ENCODE results near the gene KIRREL3. TPM values are rescaled to one million over a fixed set of nuclear protein-coding genes. Genes with fewer than 3 reads are reported as not detected.

Gene KIRREL3
- polyA plus RNA-seq, 1 experiment, result 2.3 TPM

DNA sequence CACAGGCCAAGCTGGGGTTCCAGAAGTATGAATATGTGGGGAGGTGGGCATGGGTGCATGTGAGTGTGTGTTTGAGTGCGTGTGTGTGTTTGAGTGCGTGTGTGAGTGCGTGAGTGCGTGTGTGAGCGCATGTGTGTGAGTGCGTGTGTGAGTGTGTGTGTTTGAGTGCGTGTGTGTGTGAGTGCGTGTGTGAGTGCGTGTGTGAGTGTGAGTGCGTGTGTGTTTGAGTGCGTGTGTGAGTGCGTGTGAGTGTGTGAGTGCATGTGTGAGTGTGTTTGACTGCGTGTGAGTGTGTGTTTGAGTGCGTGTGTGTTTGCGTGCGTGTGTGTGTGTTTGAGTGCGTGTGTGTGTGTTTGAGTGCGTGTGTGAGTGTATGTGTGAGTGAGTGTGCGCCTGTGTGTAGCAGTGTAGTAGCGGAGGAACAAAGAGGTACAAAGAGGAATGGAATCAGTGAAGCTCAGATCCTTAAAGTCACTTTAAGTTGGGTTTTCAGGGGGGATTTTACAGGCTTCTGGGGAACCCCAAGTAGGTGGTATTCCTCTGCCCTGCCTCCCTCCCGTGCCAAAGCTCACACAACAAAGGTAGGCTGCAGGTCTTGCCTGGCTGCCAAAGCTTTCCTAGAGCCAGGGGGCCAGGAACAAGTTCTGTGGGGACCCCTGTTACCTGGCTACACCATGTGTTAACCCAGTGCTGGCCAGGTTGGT lies 137.1 kb downstream of the KIRREL3 start:
- H3K27me3 ChIP-seq (ENCODE audit: control insufficient read depth, insufficient read depth, low read length), result no peaks in the 10 kb centered on the region
- no peak overlapping the region for H3K27ac ChIP-seq (ENCODE audit: low read depth, low read length)
- TF ChIP-seq, protein P1, sequence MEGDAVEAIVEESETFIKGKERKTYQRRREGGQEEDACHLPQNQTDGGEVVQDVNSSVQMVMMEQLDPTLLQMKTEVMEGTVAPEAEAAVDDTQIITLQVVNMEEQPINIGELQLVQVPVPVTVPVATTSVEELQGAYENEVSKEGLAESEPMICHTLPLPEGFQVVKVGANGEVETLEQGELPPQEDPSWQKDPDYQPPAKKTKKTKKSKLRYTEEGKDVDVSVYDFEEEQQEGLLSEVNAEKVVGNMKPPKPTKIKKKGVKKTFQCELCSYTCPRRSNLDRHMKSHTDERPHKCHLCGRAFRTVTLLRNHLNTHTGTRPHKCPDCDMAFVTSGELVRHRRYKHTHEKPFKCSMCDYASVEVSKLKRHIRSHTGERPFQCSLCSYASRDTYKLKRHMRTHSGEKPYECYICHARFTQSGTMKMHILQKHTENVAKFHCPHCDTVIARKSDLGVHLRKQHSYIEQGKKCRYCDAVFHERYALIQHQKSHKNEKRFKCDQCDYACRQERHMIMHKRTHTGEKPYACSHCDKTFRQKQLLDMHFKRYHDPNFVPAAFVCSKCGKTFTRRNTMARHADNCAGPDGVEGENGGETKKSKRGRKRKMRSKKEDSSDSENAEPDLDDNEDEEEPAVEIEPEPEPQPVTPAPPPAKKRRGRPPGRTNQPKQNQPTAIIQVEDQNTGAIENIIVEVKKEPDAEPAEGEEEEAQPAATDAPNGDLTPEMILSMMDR (IDR thresholded peaks at IDR 0.05; ENCODE audit: low read depth, low read length), result no peak
- H3K4me3 ChIP-seq (ENCODE audit: low read depth, low read length), result no peak overlapping the region
- H3K9me3 ChIP-seq (ENCODE audit: control insufficient read depth, insufficient read depth, low read length), result no peaks in the 10 kb centered on the region; the same call in 1 of the 2 replicates
- no peak for DNase-seq (ENCODE audit: low read depth, low spot score)
- CTCF ChIA-PET, result no interaction called here
- POLR2A ChIA-PET, result no interaction called here

DNA sequence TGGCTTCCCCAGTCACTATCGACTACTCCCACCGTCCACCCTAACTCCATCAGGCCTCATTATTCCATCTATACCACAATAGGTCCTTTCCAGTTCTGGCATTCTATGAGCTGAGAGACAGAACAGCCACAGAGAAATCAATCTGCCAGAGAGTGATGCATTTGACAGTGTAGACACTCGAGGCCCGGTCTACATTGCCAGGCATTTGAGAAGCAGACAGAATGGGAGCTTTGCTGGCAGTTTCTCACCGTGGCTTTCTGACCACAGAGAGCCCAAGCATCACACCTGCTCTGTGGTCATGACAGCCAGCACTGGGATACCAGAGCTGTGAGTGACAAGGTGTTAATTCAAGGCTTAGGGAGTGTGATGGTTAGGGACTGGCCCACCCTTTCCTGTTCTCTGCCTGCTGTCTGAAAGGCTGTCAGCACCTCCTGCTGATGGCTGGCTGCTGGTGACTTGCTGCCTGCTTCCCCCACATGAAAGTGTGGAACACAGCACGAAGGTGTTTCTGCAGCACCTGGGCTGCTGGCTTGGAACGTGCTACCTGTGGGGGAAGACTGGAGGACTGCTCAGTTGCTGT lies 137.8 kb downstream of the KIRREL3 start:
- no peaks in the 10 kb centered on the region for H3K27me3 ChIP-seq (ENCODE audit: control insufficient read depth, insufficient read depth, low read length)
- ChIA-PET POLR2A (no interaction called here), CTCF (interaction anchor here (0.6 kb wide), 1 partner anchor 77 kb away, joined by 10 read pairs; no protein-coding TSS in a partner anchor)
- H3K27ac ChIP-seq (ENCODE audit: low read depth, low read length), result no peak overlapping the region
- no peaks in the 10 kb centered on the region; the same call in 1 of the 2 replicates for H3K9me3 ChIP-seq (ENCODE audit: control insufficient read depth, insufficient read depth, low read length)
- no peak for DNase-seq (ENCODE audit: low read depth, low spot score)
- TF ChIP-seq, protein P1 (IDR thresholded peaks at IDR 0.05; ENCODE audit: low read depth, low read length), result no peak
- no peak overlapping the region for H3K4me3 ChIP-seq (ENCODE audit: low read depth, low read length)

DNA sequence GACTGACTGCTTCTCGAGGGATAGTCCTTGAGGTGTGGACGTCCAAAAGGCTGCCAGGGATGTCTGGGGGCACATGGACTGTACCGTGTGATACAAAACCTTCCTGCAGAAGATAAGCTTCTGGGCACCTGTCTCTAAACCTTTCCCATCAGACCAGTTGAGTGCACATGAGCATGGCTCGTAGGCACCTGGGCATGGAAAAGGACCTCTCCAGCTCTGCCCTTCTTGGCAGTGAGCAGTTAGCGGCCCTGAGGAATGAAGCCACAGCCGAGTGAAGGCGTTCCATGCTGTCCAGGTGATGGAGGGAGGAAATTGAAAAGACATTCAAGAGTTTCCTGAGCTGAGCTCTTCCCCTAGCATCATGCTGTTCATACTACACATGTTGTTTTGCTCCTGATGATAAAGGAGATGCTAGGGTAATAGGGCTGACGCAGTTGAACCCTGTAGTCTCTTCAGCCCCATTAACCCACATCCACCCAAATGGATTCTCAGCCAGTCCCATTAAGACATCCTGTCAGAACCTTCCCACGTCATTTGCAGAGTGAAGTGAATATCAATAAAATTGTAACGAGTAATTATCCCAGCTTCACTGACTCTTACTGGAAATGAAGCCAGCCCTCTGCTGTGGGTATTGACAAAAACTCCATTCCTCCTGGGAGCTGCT lies 138.6 kb downstream of the KIRREL3 start:
- ChIA-PET CTCF (interaction anchor here (0.6 kb wide), 1 partner anchor 76 kb away, joined by 10 read pairs; no protein-coding TSS in a partner anchor), POLR2A (no interaction called here)
- Histone ChIP-seq H3K27me3 (ENCODE audit: control insufficient read depth, insufficient read depth, low read length) (no peaks in the 10 kb centered on the region), H3K4me3 (ENCODE audit: low read depth, low read length) (no peak overlapping the region), H3K27ac (ENCODE audit: low read depth, low read length) (no peak overlapping the region), H3K9me3 (ENCODE audit: control insufficient read depth, insufficient read depth, low read length) (no peaks in the 10 kb centered on the region; the same call in 1 of the 2 replicates)
- TF ChIP-seq, protein P1 (IDR thresholded peaks at IDR 0.05; ENCODE audit: low read depth, low read length), result no peak
- no peak for DNase-seq (ENCODE audit: low read depth, low spot score)

DNA sequence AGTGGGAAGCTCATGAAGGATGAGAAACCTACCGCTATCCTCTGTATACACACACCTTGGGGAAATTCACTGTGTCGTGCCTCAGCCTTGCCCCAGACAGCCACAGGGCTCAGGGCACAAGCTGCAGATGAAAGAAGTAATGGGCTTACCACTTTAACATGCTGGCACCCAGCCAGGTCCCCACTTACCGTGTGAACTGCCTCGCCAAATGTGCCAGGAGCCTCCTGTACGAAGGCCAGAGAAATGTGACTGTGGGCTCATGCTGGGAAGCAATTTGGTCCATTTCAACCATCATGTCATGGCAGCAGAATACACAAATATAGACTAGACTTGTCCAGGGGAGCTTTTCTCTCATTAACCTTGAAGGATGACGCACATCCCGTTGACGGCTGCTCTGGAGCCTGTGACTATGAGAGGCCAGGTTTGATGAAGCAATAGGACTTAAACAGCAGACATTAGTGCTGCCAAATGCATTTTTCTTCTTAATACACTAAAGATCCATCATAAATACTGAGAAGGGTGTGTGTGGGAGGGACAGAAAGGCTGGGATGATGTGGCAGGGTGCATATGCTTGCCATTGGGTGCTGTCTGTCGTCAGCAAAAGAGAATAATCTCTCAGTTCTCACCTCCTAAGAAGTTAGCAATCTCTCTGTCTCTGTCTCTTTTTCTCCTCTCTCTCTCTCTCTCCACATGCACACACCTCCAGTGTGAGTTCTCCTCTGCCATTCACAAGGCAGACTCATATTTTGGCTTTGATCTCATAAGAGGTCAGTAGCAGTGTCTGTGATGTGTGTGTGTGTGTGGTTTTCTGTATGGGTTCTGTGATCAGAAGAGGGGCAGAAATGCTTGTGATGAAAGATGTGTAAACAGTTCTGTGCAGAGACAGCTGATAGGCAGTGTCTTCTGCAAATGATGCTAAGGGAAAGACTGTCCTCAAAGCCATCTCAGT lies 142.4 kb downstream of the KIRREL3 start:
- H3K27ac ChIP-seq (ENCODE audit: low read depth, low read length), result peak overlapping the region; percentile 39
- DNase-seq (ENCODE audit: low read depth, low spot score), result no peak
- CTCF ChIA-PET, result interaction anchor here (0.6 kb wide), 1 partner anchor 252 kb away, joined by 4 read pairs; no protein-coding TSS in a partner anchor
- H3K27me3 ChIP-seq (ENCODE audit: control insufficient read depth, insufficient read depth, low read length), result no peaks in the 10 kb centered on the region
- no peaks in the 10 kb centered on the region; the same call in 1 of the 2 replicates for H3K9me3 ChIP-seq (ENCODE audit: control insufficient read depth, insufficient read depth, low read length)
- POLR2A ChIA-PET, result interaction anchor here (0.6 kb wide), 1 partner anchor 542 kb away, joined by 4 read pairs; no protein-coding TSS in a partner anchor
- H3K4me3 ChIP-seq (ENCODE audit: low read depth, low read length), result no peak overlapping the region
- TF ChIP-seq, protein P1 (IDR thresholded peaks at IDR 0.05; ENCODE audit: low read depth, low read length), result no peak
